Colonic mucosa (tissue), 4 donors: ENCODE results near the gene CST9. TPM values are rescaled to one million over a fixed set of nuclear protein-coding genes. Genes with fewer than 3 reads are reported as not detected.

Experiments used
- DNase-seq: peaks from one replicate; pipeline ENCODE4 v3.0.0-alpha.2; 2020
- H3K27ac ChIP-seq: fragments of 200-600 bp; one replicate; pipeline ENCODE4 v1.8.0; 2021
- H3K27me3 ChIP-seq: fragments of 200-600 bp; one replicate; pipeline ENCODE4 v1.8.0; 2021
- H3K36me3 ChIP-seq: fragments of 200-600 bp; one replicate; pipeline ENCODE4 v1.8.0; 2021
- H3K4me1 ChIP-seq: fragments of 200-600 bp; one replicate; pipeline ENCODE4 v1.8.0; 2021; ENCODE audit warnings: mild to moderate bottlenecking
- H3K4me3 ChIP-seq: fragments of 200-600 bp; one replicate; pipeline ENCODE4 v1.8.0; 2021
- H3K9ac ChIP-seq, 2 donors: one replicate each; pipeline ENCODE4 v1.7.0; 2013; ENCODE audit warnings: control low read depth in 2 of 2, low read depth in 2 of 2, low read length in 2 of 2
- H3K9me3 ChIP-seq: fragments of 200-600 bp; one replicate; pipeline ENCODE4 v1.8.0; 2021
- intact Hi-C: fragments of 100-400 bp; cut with DNase I; formaldehyde crosslinking; loops from one replicate; pipeline ENCODE4 v1.14.1; 2022
- total RNA-seq, 2 donors: library from RNA; stranded (reverse); fragmentation: NEBNext Ultra II Directional in 1 of 2; extraction: Animal tissue kit (Norgen Biotek cat#: 25700) in 1 of 2; gene quantifications; one replicate each; pipeline ENCODE4 v1.2.1, GENCODE V29; 2021
- TF ChIP-seq, protein P1 (sequence below): fragments of 200-600 bp; IDR thresholded peaks from one replicate; pipeline ENCODE4 v1.8.0; 2022; ENCODE audit warnings: antibody characterized with exemption, mild to moderate bottlenecking
- donor health status: healthy.
- donor health status: DM: no; HTN: no; CAD: no.
- donor health status: DM: no; HTN: no; CAD: no.

The CST9 gene, protein sequence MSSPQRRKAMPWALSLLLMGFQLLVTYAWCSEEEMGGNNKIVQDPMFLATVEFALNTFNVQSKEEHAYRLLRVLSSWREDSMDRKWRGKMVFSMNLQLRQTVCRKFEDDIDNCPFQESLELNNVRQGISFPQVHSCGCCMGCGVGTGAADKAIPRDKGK
- not detected for total RNA-seq

GRCh38 chr20:23605867-23606651 lies at the start of gene CST9:
Gene CST9 (minus strand): TSS chr20:23605917. CDS start chr20:23605864, 53 bp downstream.
- TF ChIP-seq, protein P1, sequence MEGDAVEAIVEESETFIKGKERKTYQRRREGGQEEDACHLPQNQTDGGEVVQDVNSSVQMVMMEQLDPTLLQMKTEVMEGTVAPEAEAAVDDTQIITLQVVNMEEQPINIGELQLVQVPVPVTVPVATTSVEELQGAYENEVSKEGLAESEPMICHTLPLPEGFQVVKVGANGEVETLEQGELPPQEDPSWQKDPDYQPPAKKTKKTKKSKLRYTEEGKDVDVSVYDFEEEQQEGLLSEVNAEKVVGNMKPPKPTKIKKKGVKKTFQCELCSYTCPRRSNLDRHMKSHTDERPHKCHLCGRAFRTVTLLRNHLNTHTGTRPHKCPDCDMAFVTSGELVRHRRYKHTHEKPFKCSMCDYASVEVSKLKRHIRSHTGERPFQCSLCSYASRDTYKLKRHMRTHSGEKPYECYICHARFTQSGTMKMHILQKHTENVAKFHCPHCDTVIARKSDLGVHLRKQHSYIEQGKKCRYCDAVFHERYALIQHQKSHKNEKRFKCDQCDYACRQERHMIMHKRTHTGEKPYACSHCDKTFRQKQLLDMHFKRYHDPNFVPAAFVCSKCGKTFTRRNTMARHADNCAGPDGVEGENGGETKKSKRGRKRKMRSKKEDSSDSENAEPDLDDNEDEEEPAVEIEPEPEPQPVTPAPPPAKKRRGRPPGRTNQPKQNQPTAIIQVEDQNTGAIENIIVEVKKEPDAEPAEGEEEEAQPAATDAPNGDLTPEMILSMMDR: no peak
- DNase-seq: no peak

DNA sequence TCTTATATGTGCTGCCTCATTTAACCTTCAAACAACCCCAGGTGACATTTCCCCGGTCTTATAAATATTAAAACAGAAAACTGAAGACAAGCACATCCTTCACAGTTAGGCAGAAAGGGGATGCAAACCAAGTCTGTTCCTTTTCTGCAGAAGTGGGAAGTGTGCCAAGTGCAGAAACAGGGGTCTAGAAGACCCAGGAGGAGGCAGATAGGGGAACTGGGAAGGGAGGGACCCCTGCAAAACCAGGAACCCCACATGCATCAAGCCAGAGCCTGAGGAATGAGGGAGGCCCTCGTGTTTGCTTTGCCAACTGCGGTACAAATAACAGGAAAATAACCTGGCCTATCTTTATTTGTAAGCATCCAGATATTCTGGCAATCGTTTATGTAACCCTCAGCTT lies 49.0 kb upstream of the CST9 start:
- H3K4me1 ChIP-seq: no peaks in the 10 kb centered on the region
- H3K27me3 ChIP-seq: no peaks in the 10 kb centered on the region
- H3K9ac ChIP-seq: no peak overlapping the region
- H3K36me3 ChIP-seq: no peaks in the 10 kb centered on the region
- H3K9me3 ChIP-seq: no peaks in the 10 kb centered on the region
- intact Hi-C loops: no loop called here
- DNase-seq: no peak
- no peak overlapping the region for H3K27ac ChIP-seq
- H3K4me3 ChIP-seq: no peak overlapping the region
- TF ChIP-seq, protein P1: no peak

More at GRCh38 chr20:23605867-23606651, at the start of gene CST9:
- Histone ChIP-seq H3K9ac (no peak within 1 kb of the TSS), H3K27ac (no peak within 1 kb of the TSS), H3K36me3 (no peaks in the 10 kb centered on the region), H3K27me3 (no peaks in the 10 kb centered on the region), H3K4me1 (no peaks in the 10 kb centered on the region), H3K9me3 (no peaks in the 10 kb centered on the region), H3K4me3 (no peak within 1 kb of the TSS)
- intact Hi-C loops: loop anchor here (5.0 kb wide), 1 partner anchor 164 kb away; no protein-coding TSS in a partner anchor

DNA sequence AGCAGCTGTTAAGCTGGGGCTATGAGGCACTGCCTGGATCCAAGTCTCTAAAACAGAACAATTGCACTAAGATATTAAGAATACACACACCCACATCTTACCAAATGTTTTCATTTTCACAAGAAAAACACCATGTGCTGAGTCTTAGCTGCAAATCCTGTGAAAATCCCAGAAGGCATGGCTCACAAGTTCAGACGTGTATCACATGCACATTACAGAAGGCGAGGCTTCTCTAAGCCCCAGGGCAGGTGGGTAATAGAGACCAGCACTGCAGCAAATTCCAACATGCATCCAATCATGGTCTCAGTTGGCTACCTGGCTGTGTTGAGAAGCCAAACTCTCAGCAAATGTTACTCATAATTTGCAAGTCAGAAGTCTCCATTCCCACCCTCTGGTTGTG lies 48.3 kb upstream of the CST9 start:
- no peak for DNase-seq
- no peaks in the 10 kb centered on the region for H3K27me3 ChIP-seq
- no peaks in the 10 kb centered on the region for H3K4me1 ChIP-seq
- TF ChIP-seq, protein P1: no peak
- H3K9me3 ChIP-seq: no peaks in the 10 kb centered on the region
- H3K36me3 ChIP-seq: no peaks in the 10 kb centered on the region
- H3K27ac ChIP-seq: no peak overlapping the region
- H3K4me3 ChIP-seq: no peak overlapping the region
- intact Hi-C loops: no loop called here
- no peak overlapping the region for H3K9ac ChIP-seq

GRCh38 chr20:23653400-23653938 lies 47.8 kb upstream of the CST9 start:
- TF ChIP-seq, protein P1: no peak
- Histone ChIP-seq H3K27ac (no peak overlapping the region), H3K4me1 (no peaks in the 10 kb centered on the region), H3K9me3 (no peaks in the 10 kb centered on the region), H3K36me3 (no peaks in the 10 kb centered on the region), H3K4me3 (no peak overlapping the region), H3K27me3 (no peaks in the 10 kb centered on the region), H3K9ac (no peak overlapping the region)
- intact Hi-C loops: no loop called here
- DNase-seq: no peak

- no peaks in the 10 kb centered on the region for H3K4me1 ChIP-seq
- H3K9ac ChIP-seq: no peak overlapping the region
- no peak for DNase-seq
- H3K27ac ChIP-seq: no peak overlapping the region
- TF ChIP-seq, protein P1: no peak
- H3K4me3 ChIP-seq: no peak overlapping the region
- no peaks in the 10 kb centered on the region for H3K9me3 ChIP-seq
- H3K27me3 ChIP-seq: no peaks in the 10 kb centered on the region
- intact Hi-C loops: no loop called here
- H3K36me3 ChIP-seq: no peaks in the 10 kb centered on the region
Measured at GRCh38 chr20:23652926-23653325, 47.2 kb upstream of the CST9 start.
